Mesangial cell (primary cell): ENCODE results near the gene MLXIPL. TPM values are rescaled to one million over a fixed set of nuclear protein-coding genes. Genes with fewer than 3 reads are reported as not detected.

Source experiments
- total RNA-seq: library from RNA; depleted of rRNA; stranded (reverse); fragments of >200 nt; gene quantifications from 2 replicates; pipeline ENCODE4 v1.2.3, GENCODE V29; 2015

MLXIPL gene
- total RNA-seq, result 0.25 TPM in 1 of 2 replicates, not detected in the other

GRCh38 chr7:73623798-73624668 is at the start of gene MLXIPL:
MLXIPL (minus strand) TSS chr7:73624522; CDS start chr7:73624492, 30 bp downstream.

GRCh38 chr7:73667344-73668102 is 43.2 kb upstream of the MLXIPL start, which contains the start of gene VPS37D:
VPS37D (plus strand) TSS chr7:73667831; CDS start chr7:73667959, 128 bp downstream.

GRCh38 chr7:73578342-73579128 is 45.8 kb downstream of the MLXIPL start, which contains the start of gene TBL2:
TBL2 (minus strand) TSS chr7:73578579; CDS start chr7:73578549, 30 bp downstream.

GRCh38 chr7:73557397-73558257 is 66.7 kb downstream of the MLXIPL start, which contains the start of gene BCL7B:
BCL7B (minus strand) TSS chr7:73557690; CDS start chr7:73557578, 112 bp downstream.

Other genes with a start within 250 kb of the MLXIPL start
- gene FZD9, start 190.7 kb downstream of the MLXIPL start, total RNA-seq, result 1.4 and 2.3 TPM in 2 replicates
- 28.6 and 38.9 TPM in 2 replicates for gene BAZ1B, start 102.2 kb downstream of the MLXIPL start, total RNA-seq
- 37.3 and 49.9 TPM in 2 replicates for gene BCL7B, start 66.8 kb downstream of the MLXIPL start, total RNA-seq
- gene TBL2, start 45.9 kb downstream of the MLXIPL start, total RNA-seq, result 62.2 and 64.9 TPM in 2 replicates
- 1.8 and 8.5 TPM in 2 replicates for gene VPS37D, start 43.3 kb upstream of the MLXIPL start, total RNA-seq
- gene DNAJC30, start 58.9 kb upstream of the MLXIPL start, total RNA-seq, result 7.2 and 7.7 TPM in 2 replicates
- gene BUD23, start 59.1 kb upstream of the MLXIPL start, total RNA-seq, result 62.2 and 90.3 TPM in 2 replicates
- 19.5 and 23.8 TPM in 2 replicates for gene STX1A, start 95.1 kb upstream of the MLXIPL start, total RNA-seq
- gene ABHD11, start 114.3 kb upstream of the MLXIPL start, total RNA-seq, result 29.2 and 38.9 TPM in 2 replicates
- 4.4 and 18.4 TPM in 2 replicates for gene CLDN3, start 145.7 kb upstream of the MLXIPL start, total RNA-seq
- gene CLDN4, start 206.5 kb upstream of the MLXIPL start, total RNA-seq, result 93.7 and 98.1 TPM in 2 replicates
- 10.8 and 28.3 TPM in 2 replicates for gene METTL27, start 218.0 kb upstream of the MLXIPL start, total RNA-seq
- gene TMEM270, start 236.6 kb upstream of the MLXIPL start, total RNA-seq, result not detected in 2 replicates